HG03108 (cell line): ENCODE measurements around the gene ARHGEF28.

Experiments used
- ATAC-seq: cut with Tn5 transposase; IDR thresholded peaks from one replicate; pipeline ENCODE4 v1.9.1; 2021; ENCODE audit warnings: moderate library complexity; ENCODE audit not compliant: unreplicated experiment

ARHGEF28 gene

GRCh38 chr5:73918791-73919221, 292.8 kb downstream of the ARHGEF28 start:
- ATAC-seq = no peak

- ATAC-seq = no peak
These were observed 295.7 kb downstream of the ARHGEF28 start for GRCh38 chr5:73921741-73922140.

GRCh38 chr5:73922224-73922623, 296.2 kb downstream of the ARHGEF28 start:
- ATAC-seq = no peak

- ATAC-seq = no peak
These were observed 297.0 kb downstream of the ARHGEF28 start for GRCh38 chr5:73922875-73923557.

GRCh38 chr5:73928476-73929070, 302.6 kb downstream of the ARHGEF28 start:
- no peak for ATAC-seq

- no peak for ATAC-seq
These were observed 309.7 kb downstream of the ARHGEF28 start for GRCh38 chr5:73935719-73936118.

GRCh38 chr5:73938280-73938937, 312.4 kb downstream of the ARHGEF28 start:
- no peak for ATAC-seq

GRCh38 chr5:73938938-73939320, 312.9 kb downstream of the ARHGEF28 start:
- no peak for ATAC-seq

- no peak for ATAC-seq
These were observed 313.6 kb downstream of the ARHGEF28 start for GRCh38 chr5:73939557-73939956.

GRCh38 chr5:73940026-73940425, 314.0 kb downstream of the ARHGEF28 start:
- ATAC-seq = no peak

GRCh38 chr5:73940801-73941200, 314.8 kb downstream of the ARHGEF28 start:
- ATAC-seq = no peak

- ATAC-seq = no peak
These were observed 316.8 kb downstream of the ARHGEF28 start for GRCh38 chr5:73942783-73943182.

GRCh38 chr5:73943397-73943796, 317.4 kb downstream of the ARHGEF28 start:
- no peak for ATAC-seq

GRCh38 chr5:73944581-73944980, 318.6 kb downstream of the ARHGEF28 start:
- no peak for ATAC-seq

GRCh38 chr5:73945505-73945904, 319.5 kb downstream of the ARHGEF28 start:
- no peak for ATAC-seq

- ATAC-seq = no peak
These were observed 320.3 kb downstream of the ARHGEF28 start for GRCh38 chr5:73946278-73946677.

GRCh38 chr5:73946919-73947602, 321.1 kb downstream of the ARHGEF28 start:
- no peak for ATAC-seq

- ATAC-seq = no peak
These were observed 322.1 kb downstream of the ARHGEF28 start for GRCh38 chr5:73947906-73948640.

GRCh38 chr5:73948720-73949119, 322.7 kb downstream of the ARHGEF28 start:
- no peak for ATAC-seq

GRCh38 chr5:73950441-73950873, 324.5 kb downstream of the ARHGEF28 start:
- no peak for ATAC-seq

GRCh38 chr5:73950912-73951430, 325.0 kb downstream of the ARHGEF28 start:
- no peak for ATAC-seq
